ENCODE measurements around the gene AOX1.

DNA sequence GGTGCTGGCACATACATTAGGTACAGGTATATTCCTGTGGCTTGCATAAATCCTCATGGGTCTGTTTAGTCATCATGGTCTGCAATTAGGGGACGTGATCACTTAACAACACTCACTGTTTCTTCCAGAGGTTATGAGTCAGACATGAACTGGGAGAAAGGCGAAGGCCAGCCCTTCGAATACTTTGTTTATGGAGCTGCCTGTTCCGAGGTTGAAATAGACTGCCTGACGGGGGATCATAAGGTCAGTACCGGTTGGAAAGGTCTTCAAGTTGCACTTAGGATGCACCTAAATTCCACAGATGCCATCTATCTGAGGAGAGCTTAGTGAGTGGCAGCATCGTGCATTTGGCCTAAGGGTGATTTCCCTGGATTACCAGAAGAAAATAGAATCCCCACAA, 76.9 kb downstream of the AOX1 start:
- TF ChIP-seq, protein P1, sequence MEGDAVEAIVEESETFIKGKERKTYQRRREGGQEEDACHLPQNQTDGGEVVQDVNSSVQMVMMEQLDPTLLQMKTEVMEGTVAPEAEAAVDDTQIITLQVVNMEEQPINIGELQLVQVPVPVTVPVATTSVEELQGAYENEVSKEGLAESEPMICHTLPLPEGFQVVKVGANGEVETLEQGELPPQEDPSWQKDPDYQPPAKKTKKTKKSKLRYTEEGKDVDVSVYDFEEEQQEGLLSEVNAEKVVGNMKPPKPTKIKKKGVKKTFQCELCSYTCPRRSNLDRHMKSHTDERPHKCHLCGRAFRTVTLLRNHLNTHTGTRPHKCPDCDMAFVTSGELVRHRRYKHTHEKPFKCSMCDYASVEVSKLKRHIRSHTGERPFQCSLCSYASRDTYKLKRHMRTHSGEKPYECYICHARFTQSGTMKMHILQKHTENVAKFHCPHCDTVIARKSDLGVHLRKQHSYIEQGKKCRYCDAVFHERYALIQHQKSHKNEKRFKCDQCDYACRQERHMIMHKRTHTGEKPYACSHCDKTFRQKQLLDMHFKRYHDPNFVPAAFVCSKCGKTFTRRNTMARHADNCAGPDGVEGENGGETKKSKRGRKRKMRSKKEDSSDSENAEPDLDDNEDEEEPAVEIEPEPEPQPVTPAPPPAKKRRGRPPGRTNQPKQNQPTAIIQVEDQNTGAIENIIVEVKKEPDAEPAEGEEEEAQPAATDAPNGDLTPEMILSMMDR (IDR thresholded peaks at IDR 0.05; ENCODE audit: low read length) = no peak
- TF ChIP-seq EZH2 (optimal IDR thresholded peaks at IDR 0.05; ENCODE audit: low read depth, low read length) (no peak), EZH2phosphoT487 (IDR thresholded peaks at IDR 0.05; ENCODE audit: low read length) (no peak)

All from MM.1S (cell line).